ENCODE data around the gene VAV3.

- TF ChIP-seq, protein P1, sequence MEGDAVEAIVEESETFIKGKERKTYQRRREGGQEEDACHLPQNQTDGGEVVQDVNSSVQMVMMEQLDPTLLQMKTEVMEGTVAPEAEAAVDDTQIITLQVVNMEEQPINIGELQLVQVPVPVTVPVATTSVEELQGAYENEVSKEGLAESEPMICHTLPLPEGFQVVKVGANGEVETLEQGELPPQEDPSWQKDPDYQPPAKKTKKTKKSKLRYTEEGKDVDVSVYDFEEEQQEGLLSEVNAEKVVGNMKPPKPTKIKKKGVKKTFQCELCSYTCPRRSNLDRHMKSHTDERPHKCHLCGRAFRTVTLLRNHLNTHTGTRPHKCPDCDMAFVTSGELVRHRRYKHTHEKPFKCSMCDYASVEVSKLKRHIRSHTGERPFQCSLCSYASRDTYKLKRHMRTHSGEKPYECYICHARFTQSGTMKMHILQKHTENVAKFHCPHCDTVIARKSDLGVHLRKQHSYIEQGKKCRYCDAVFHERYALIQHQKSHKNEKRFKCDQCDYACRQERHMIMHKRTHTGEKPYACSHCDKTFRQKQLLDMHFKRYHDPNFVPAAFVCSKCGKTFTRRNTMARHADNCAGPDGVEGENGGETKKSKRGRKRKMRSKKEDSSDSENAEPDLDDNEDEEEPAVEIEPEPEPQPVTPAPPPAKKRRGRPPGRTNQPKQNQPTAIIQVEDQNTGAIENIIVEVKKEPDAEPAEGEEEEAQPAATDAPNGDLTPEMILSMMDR (IDR thresholded peaks at IDR 0.05; ENCODE audit: insufficient read depth, low read length) = no peak
- TF ChIP-seq GABPA (IDR thresholded peaks at IDR 0.05; ENCODE audit: low read depth) (no peak), POLR2AphosphoS5 (IDR thresholded peaks at IDR 0.05; ENCODE audit: low read depth) (no peak), SPI1 (IDR thresholded peaks at IDR 0.05; ENCODE audit: borderline replicate concordance, low read depth) (no peak)
- TF ChIP-seq, protein P2, sequence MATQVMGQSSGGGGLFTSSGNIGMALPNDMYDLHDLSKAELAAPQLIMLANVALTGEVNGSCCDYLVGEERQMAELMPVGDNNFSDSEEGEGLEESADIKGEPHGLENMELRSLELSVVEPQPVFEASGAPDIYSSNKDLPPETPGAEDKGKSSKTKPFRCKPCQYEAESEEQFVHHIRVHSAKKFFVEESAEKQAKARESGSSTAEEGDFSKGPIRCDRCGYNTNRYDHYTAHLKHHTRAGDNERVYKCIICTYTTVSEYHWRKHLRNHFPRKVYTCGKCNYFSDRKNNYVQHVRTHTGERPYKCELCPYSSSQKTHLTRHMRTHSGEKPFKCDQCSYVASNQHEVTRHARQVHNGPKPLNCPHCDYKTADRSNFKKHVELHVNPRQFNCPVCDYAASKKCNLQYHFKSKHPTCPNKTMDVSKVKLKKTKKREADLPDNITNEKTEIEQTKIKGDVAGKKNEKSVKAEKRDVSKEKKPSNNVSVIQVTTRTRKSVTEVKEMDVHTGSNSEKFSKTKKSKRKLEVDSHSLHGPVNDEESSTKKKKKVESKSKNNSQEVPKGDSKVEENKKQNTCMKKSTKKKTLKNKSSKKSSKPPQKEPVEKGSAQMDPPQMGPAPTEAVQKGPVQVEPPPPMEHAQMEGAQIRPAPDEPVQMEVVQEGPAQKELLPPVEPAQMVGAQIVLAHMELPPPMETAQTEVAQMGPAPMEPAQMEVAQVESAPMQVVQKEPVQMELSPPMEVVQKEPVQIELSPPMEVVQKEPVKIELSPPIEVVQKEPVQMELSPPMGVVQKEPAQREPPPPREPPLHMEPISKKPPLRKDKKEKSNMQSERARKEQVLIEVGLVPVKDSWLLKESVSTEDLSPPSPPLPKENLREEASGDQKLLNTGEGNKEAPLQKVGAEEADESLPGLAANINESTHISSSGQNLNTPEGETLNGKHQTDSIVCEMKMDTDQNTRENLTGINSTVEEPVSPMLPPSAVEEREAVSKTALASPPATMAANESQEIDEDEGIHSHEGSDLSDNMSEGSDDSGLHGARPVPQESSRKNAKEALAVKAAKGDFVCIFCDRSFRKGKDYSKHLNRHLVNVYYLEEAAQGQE (IDR thresholded peaks at IDR 0.05; ENCODE audit: insufficient replicate concordance, low read depth) = no peak
Measured at GRCh38 chr1:107943694-107944093, 21.3 kb downstream of the VAV3 start.
